Stimulated activated CD8-positive, alpha-beta memory T cell treated with anti-CD3 and anti-CD28 coated beads, Interleukin-15, amount 100 ng/mL, for 24 hours (primary cell): ENCODE measurements around the gene PIK3R3.
"Not testable (repeated sequence)": the region's sequence is repeated elsewhere in the genome, so short reads cannot be mapped to it uniquely, and the experiment has no call there.

Experiments
- DNase-seq: peaks from one replicate; pipeline ENCODE4 v3.0.0-alpha.2; 2020; ENCODE audit warnings: low read depth

PIK3R3 gene

DNA sequence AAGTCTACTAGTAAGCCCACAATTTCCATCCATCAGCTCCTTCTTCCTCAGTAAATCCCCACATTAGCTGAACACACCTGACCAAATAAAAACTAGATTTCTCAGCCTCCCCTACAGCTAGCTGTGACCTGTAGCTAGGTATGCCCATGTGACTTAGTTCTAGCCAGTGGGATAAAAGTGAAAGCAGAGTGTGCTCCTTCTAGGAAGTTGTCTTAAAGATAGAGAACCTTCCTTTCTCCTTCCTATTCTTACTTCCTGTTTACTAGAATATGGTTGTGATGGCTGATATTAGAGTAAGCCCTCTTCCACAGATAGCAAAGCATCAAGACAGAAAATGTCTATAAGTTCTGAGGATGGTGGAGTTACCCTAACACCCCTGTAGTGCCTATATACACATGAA lies 67.0 kb downstream of the PIK3R3 start:
- no peak for DNase-seq

DNA sequence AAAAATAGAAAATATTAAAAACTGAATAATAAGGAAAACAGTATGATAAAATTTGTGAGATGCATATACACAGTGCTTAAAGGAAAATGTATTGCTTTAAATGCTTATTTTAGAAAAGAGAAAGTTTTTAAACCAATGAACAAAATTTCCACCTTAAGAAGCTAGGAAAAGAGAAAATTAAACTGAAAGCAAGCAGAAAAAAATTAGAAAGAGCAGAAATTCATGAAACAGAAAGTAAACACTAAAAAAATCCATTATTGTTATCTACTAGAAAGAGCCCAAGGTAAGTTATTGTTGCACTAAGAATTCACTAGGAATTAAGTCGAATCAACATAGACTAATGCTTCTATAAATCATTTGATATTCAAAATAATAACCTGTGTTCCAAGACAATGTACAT lies 67.7 kb downstream of the PIK3R3 start:
- no peak for DNase-seq

DNA sequence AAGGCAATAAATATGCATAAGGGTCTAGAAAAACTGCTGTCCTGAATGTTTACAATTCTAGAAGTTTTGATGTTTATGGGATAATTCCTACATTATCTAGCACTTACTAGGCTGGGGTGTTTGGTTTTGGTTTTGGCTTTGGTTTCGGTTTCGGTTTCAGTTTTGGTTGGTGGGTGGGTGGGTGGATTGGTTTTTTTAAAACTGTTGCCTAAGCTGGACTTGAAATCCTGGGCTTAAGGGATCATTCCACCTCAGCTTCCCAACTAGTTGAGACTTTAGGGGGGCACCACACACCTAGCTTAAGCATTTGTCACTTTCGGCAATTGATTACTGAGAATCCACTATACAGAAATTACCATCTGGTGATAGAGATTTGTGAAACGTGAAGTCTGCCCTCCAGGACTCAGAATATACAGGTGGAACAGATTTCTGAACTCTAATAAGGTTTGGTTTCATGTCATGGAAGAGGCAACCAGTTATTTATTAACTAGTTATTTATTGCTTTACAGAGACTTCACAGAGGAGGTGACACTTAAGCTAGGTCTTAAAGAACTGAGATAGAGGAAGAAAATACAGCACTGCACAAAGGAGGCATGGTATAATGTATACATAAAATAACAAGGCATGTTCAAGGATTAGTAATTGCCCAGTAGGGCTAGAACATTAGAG lies 69.6 kb downstream of the PIK3R3 start:
- no peak for DNase-seq

DNA sequence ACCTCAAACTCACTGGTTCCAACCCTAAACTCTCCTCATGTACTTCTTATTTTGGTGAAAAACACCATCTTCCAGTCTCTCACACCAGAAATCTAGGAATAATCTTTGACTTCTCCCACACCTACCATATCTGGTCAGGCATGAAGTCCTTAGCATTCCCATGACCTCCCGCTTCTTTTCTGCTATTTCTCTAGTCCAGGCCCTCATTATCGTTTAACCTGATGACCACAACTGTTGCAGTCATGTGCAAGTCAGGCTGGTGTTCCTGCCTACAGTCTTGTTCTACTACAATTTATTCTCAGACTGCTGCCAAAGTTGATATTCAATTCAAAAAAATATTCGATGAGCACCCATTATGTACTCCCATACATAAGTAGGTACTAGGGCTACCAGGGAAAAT lies 71.3 kb downstream of the PIK3R3 start:
- DNase-seq, result no peak

DNA sequence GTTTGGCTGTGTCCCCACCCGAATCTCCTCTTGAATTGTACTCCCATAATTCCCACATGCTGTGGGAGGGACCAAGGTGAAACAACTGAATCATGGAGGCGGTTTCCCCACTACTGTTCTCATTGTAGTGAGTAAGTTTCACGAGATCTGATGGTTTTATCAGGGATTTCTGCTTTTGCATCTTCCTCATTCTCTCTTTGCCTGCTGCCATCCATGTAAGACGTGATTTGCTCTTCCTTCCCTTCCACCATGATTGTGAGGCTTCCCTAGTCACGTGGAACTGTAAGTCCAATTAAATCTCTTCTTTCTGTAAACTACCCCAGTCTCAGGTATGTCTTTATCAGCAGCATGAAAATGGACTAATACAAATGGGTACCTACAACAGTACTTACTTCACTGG lies 73.5 kb downstream of the PIK3R3 start:
- no peak for DNase-seq

DNA sequence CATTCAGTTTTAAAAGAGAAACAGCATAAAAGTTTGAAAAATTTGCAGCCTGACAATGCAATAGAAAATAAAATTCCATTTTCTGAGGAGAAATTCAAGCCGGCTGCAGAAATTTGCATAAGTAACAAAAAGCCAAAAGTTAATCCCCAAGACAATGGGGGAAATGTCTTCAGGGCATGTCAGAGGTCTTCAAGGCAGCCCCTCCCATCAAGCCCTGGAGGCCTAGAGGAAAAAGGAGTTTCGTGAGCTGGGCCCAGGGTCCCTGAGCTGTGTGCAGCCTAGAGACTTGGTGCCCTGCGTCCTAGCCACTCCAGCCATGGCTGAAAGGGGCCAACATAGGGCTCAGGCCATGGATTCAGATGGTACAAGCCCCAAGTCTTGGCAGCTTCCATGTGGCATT lies 74.6 kb downstream of the PIK3R3 start:
- no peak for DNase-seq

DNA sequence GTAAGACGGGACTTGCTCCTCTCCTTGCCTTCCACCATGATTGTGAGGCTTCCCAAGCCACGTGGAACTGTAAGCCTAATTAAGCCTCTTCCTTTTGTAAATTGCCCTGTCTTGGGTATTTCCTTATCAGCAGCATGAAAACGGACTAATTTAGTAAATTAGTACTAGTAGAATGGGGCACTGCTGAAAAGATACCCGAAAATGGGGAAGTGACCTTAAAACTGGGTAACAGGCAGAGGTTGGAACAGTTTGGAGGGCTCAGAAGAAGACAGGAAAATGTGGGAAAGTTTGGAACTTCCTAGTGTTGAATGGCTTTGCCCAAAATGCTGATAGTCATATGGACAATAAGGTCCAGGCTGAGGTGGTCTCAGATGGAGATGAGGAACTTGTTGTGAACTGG lies 75.2 kb downstream of the PIK3R3 start:
- not testable (repeated sequence) for DNase-seq

DNA sequence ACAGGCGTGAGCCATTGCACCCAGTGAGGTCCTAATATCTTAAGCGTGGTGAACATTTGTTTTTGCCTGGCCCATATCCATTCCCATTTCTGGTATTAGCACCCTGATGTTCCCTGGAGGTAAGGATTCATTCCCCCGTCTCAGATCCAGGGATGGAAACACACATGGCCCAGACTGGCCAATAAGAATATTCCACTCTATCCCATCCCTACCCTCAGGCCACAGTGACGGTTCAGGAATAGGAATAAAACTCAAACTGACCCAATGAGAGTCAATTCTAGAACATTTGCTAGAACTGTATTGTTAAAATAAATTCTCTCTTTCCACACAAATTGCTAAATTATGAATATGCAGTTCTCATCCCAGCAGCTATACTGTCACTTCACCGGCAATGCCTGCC lies 76.1 kb downstream of the PIK3R3 start:
- no peak for DNase-seq

DNA sequence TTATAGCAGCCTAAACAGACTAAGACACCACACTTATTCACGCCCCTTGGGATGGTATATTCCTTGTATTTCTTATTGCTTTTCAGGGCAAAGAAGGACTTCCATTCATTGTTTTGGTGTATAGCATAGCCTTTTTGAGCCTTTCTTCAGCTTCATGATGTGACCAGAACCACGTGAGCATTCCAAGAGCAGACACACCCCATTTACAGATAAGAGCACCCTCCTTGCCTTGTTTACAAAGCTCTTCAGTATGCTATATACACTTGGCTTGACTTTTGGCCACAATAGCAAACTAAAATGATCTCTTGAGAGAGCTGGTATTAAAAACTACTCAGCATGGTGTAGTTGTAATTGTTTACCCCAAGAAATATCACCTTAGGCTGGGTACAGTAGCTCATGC lies 78.7 kb downstream of the PIK3R3 start:
- no peak for DNase-seq

DNA sequence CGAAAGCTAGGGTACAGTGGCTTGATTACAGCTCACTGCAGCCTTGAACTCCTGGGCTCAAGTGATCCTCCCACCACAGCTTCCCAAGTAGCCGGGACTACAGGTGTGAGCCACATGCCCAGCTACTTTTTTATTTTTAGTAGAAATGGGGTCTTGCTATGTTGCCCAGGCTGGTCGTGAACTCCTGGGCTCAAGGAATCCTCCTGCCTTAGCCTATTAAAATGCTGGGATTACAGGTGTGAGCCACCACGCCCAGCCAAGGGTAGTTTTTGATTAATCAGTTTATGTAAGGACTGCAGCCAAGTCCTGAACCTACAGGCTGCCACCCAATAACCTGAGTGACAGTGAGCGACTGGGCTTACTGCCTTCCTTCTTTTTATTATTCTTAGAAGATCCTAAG lies 88.3 kb downstream of the PIK3R3 start:
- DNase-seq, result no peak

DNA sequence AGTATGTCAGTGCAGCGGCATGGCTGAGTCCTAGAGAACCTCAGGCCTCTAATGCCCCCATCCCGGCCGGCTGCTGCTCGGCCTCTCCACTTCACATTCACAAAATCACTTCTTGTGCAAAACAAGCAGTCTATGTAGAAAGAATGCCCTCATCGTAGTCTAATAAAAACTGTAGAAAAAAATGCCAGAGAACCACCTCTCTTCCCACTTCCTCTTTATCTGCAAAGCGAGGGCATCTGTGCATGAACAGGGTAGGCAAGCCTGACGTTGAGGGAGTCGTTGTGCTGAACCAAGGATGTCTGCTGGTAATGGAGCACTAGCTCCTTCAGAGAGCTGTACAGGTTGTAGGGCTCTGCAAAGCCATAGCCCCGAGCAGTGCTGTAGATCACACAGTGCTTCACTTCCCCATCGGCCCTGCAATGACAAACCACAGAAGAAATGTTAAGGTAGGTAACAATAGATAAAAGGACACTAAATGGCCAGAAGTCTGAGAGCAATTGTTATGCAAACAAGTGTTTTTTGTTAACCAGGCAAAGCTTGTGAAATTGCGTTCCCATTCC lies 88.9 kb downstream of the PIK3R3 start:
- no peak for DNase-seq

DNA sequence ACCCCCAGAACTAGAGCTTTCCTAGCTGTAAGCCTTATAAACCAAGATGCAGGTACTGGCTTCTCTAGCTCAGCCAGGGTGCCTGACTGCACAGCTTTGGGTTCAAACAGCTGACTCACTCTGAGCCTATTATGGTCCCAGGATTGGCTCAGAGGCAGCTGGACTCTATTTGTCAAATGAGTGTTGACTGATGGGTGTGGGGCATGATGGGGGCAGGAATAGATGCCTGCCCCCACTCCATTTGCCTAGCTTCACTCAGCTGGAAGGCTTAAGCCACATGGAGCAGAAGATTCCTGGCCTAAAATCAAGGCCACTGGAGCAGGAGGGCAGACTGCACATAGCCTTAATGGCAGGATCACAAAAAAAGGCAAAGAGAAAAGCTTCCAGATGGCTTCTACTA lies 90.5 kb downstream of the PIK3R3 start:
- no peak for DNase-seq

DNA sequence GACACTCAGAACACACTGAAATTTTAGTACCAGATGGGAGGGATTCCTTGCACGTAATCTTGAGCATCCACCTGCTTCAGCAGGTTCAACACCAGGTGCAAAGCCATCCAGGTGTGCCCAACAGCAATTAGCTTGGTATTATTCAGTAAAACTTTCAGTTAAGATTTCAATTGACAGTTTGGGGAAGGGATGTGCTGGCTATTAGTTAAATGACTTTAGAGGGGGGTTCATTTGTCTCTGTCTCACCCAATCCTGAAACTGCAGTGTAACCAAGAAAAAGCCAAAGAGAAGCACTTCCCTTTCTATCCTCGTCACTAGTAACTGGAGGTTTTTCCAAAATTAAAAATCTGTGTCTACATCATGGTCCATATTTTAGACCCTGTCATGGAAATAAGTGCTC lies 90.9 kb downstream of the PIK3R3 start:
- no peak for DNase-seq

DNA sequence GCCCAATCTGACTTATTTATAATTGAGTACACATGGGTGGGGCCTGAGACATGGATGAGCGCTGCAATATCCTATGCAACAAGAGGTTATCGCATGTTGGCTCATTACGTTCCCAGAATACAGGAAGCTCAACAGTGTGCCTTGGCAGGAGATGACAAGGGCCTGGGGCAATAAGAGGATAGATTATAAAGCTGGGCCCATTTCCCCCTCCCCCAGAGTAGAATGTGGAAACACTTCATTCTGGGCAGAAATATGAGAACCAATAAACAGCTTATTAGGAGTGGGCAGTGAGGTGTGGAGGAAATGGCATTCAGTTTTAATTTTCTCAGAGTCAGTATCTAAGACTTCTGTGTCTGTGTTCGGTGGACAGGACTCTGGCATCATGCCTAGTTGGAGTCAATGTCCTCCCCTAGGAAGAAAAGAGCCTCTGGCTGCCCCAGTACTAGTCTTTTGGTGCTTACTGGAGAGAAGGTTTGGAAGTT lies 92.8 kb downstream of the PIK3R3 start:
- no peak for DNase-seq

DNA sequence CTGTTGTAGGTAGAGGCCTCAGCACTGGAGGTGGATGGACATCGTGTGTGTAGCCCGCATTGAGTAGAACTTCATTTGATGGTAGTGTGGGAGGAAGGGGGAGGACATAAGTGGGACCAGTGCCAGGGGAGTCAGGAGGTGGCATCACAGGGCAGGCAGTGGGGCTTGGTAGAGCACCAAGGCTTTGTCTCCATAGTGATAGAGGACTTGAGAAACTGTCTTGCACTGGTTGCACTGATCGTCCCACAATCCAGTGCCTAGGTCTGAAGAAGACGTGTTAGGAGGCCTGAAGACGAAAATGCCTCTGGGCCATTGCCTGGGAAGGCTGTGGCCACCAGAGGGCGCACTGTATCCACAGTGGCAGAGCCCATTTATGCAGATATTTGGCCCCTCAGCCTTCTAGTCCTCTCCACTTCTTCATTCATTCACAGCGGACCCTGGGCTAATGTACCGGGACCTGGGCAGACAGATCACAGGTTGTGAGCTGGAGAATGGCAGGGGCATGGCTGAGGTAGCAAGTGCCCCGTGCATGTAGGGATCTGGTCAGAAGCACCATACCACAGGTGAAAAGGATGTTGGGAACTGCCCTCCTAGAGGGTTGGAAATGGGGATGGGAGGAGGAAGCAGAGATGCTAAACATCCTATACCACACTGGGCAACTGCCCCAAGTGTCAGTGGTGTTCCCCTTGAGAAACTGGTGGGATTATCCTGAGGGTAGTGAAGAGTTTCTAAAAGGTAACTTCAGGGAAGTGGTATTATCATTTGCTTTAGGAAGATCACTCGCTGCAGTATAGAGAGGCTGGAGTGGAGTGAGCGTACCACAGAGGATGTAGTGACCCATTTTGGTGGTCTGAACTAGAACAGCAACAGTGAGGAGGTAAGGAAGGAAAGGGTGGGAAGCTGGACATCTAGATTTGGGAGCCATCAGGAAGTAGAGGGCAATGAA lies 95.3 kb downstream of the PIK3R3 start:
- peak; percentile 84 for DNase-seq

DNA sequence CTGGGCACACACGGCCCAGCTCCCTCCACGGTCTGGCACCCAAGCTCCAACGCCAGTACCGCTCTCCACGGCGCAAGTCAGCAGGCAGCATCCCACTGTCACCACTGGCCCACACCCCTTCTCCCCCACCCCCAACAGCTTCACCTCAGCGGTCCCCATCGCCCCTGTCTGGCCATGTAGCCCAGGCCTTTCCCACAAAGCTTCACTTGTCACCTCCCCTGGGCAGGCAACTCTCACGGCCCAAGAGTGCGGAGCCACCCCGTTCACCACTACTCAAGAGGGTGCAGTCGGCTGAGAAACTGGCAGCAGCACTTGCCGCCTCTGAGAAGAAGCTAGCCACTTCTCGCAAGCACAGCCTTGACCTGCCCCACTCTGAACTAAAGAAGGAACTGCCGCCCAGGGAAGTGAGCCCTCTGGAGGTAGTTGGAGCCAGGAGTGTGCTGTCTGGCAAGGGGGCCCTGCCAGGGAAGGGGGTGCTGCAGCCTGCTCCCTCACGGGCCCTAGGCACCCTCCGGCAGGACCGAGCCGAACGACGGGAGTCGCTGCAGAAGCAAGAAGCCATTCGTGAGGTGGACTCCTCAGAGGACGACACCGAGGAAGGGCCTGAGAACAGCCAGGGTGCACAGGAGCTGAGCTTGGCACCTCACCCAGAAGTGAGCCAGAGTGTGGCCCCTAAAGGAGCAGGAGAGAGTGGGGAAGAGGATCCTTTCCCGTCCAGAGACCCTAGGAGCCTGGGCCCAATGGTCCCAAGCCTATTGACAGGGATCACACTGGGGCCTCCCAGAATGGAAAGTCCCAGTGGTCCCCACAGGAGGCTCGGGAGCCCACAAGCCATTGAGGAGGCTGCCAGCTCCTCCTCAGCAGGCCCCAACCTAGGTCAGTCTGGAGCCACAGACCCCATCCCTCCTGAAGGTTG lies 97.6 kb downstream of the PIK3R3 start:
- DNase-seq, result no peak

DNA sequence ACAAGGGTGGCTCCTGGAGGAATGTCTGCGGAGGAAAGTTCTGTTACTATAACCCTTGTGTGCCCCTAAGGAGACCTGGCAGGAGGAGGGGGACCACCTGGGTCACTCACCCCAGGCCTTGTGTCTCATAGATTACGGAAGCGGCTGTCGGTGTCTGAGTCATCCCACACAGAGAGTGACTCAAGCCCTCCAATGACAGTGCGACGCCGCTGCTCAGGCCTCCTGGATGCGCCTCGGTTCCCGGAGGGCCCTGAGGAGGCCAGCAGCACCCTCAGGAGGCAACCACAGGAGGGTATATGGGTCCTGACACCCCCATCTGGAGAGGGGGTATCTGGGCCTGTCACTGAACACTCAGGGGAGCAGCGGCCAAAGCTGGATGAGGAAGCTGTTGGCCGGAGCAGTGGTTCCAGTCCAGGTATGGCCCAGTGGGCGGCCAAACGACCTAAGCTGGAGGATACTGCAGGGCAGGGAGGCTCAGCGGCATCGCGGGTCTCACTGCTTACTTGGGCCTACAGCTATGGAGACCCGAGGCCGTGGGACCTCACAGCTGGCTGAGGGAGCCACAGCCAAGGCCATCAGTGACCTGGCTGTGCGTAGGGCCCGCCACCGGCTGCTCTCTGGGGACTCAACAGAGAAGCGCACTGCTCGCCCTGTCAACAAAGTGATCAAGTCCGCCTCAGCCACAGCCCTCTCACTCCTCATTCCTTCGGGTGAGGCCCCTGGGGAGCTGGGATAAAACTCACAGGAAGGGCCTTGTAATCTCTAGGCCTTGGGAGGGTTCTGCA lies 101.4 kb downstream of the PIK3R3 start:
- DNase-seq, result no peak

DNA sequence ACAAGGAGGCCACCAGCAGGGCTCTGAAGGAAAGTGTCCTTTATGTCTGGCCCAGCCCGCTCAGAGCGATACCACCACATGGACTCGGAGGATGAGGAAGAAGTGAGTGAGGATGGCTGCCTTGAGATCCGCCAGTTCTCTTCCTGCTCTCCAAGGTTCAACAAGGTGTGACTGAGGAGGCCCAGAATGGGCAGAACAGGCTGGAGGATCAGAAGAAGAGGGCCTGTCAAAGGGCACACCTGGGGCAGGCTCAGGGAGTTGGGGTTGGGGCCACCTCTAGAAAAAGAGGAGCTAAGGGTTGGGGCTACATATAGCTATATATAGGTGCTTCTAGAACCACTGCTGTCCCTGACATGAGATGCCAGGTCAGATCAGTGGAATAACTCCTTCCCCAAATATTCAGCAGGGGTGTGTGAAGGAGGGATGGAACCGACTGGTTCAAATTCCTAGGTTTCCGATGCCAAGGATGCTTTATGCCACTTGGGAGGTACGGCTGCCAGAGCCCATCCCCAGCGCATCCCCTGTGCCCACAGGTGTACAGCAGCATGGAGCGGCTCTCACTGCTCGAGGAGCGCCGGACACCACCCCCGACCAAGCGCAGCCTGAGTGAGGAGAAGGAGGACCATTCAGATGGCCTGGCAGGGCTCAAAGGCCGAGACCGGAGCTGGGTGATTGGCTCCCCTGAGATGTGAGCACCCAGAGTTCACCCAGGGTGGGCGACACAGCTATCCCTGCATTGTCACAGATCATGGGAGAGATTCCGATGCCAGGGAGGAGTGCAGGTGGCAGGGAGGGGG lies 102.2 kb downstream of the PIK3R3 start:
- no peak for DNase-seq

DNA sequence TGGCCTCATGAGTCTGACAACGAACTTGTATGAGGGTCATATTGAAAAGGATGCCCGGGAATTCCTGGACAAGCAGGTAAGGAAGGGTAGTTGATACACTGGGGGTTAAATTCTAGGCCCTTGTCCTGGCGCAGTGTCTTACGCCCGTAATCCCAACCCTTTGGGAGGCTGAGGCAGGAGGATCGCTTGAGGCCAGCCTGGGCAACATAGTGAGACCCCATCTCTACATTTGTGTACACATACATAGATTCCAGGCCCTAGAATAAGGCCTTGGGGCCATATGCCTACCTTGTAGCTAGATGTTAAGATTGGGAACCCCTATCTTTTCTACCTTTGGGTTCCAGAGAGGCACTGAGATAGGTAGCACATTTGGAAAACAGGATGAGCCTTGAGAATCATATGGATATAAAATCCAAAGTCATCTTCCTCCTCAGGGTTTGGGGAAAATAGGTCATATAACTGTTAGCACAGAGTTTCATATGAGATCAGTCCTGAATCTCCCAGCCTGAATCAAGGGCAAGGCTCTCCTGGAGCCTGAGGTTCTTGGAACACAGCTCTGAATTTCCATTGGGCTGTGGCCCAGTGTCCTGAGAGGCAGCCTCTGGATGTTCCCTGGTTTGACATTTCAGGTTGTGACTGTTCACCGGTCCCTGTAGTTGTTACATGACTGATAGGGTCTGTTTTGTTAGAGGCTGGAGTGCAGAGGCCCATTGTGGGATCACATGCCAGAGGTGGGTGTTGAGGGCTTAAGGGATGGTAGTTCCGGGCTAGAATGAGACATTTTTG lies 104.4 kb downstream of the PIK3R3 start:
- no peak for DNase-seq

DNA sequence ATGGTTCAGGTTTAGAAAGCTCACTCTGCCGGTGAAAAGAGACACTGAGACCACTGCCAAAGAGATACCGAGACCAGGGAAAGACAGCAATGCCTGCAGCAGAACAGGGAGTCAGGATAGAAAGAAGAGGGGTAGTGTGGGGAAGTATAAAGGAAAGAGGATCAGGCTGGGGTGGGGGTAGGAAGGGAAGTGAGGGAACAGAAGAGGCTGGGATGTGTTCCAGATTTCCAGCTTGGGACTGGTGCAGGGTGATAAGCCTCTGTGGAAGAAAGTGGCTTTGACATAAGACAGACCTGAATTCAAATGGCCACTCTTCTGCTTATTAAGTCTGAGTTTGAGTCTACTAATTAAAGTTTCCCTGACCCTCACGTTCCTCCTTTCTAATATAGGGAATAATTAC lies 105.9 kb downstream of the PIK3R3 start:
- DNase-seq, result no peak
